Neuronal stem cell (in vitro differentiated cells): ENCODE data around the gene C14orf93. TPM values are rescaled to one million over a fixed set of nuclear protein-coding genes. Genes with fewer than 3 reads are reported as not detected.

Source experiments
- DNase-seq: peaks from one replicate; pipeline ENCODE4 v3.0.0-alpha.2; 2013; ENCODE audit warnings: low spot score
- H2AFZ ChIP-seq: one replicate; pipeline ENCODE4 v1.6.1; 2013; ENCODE audit warnings: mild to moderate bottlenecking, low read length, inconsistent platforms
- H2AK5ac ChIP-seq: 2 replicates; pipeline ENCODE4 v1.6.1; 2013; ENCODE audit warnings: low read depth, mild to moderate bottlenecking, inconsistent platforms, low read length, moderate library complexity, mixed read lengths
- H2BK120ac ChIP-seq: 2 replicates; pipeline ENCODE4 v1.6.1; 2013; ENCODE audit warnings: low read depth, mild to moderate bottlenecking, inconsistent platforms, low read length, moderate library complexity, mixed read lengths
- H2BK12ac ChIP-seq: one replicate; pipeline ENCODE4 v1.6.1; 2013; ENCODE audit warnings: low read length, inconsistent platforms
- H2BK15ac ChIP-seq: 2 replicates; pipeline ENCODE4 v1.6.1; 2013; ENCODE audit warnings: mild to moderate bottlenecking, low read length, inconsistent platforms, mixed read lengths
- H2BK5ac ChIP-seq: one replicate; pipeline ENCODE4 v1.6.1; 2013; ENCODE audit warnings: inconsistent platforms, mild to moderate bottlenecking, low read length, moderate library complexity
- H3K14ac ChIP-seq: one replicate; pipeline ENCODE4 v1.6.1; 2013; ENCODE audit warnings: low read length, inconsistent platforms
- H3K18ac ChIP-seq: 2 replicates; pipeline ENCODE4 v1.6.1; 2013; ENCODE audit warnings: low read length, inconsistent platforms
- H3K23ac ChIP-seq: 2 replicates; pipeline ENCODE4 v1.6.1; 2013; ENCODE audit warnings: low read depth, mild to moderate bottlenecking, mixed read lengths, low read length, inconsistent platforms; ENCODE audit not compliant: poor library complexity
- H3K27ac ChIP-seq: replicated peaks from 3 replicates; pipeline ENCODE4 v1.5.1; 2013; ENCODE audit warnings: low read length, inconsistent platforms
- H3K27me3 ChIP-seq, 3 experiments: 2 replicates each; pipeline ENCODE4 v1.6.1; 2013; ENCODE audit warnings: low read length in 3 of 3, mild to moderate bottlenecking in 2 of 3, inconsistent platforms in 1 of 3, low read depth in 1 of 3, mixed read lengths in 1 of 3, moderate library complexity in 1 of 3; ENCODE audit not compliant: control insufficient read depth in 3 of 3, insufficient read depth in 3 of 3
- H3K36me3 ChIP-seq, 2 donors: replicated peaks in 1 of 2; 2 replicates each; pipeline ENCODE4 v1.6.1; 2013; ENCODE audit warnings: low read length in 2 of 2; ENCODE audit not compliant: control insufficient read depth in 2 of 2, insufficient read depth in 2 of 2
- H3K4ac ChIP-seq: 2 replicates; pipeline ENCODE4 v1.6.1; 2013; ENCODE audit warnings: inconsistent platforms, mild to moderate bottlenecking, low read length, moderate library complexity
- H3K4me1 ChIP-seq, 2 donors: 1 replicate in 1 of 2; 2 replicates in 1 of 2; pipeline ENCODE4 v1.6.1; 2013; ENCODE audit warnings: low read length in 2 of 2, low read depth in 1 of 2; ENCODE audit not compliant: control insufficient read depth in 2 of 2, insufficient read depth in 1 of 2
- H3K4me2 ChIP-seq: one replicate; pipeline ENCODE4 v1.6.1; 2013; ENCODE audit warnings: mild to moderate bottlenecking, low read length, inconsistent platforms; ENCODE audit not compliant: insufficient read depth, poor library complexity, severe bottlenecking
- H3K4me3 ChIP-seq, 2 donors: 2 replicates each; pipeline ENCODE4 v1.5.1; 2013; ENCODE audit warnings: low read length in 2 of 2, mild to moderate bottlenecking in 2 of 2, inconsistent platforms in 1 of 2, moderate library complexity in 1 of 2
- H3K79me1 ChIP-seq: one replicate; pipeline ENCODE4 v1.6.1; 2013; ENCODE audit warnings: low read depth, mild to moderate bottlenecking, inconsistent platforms, low read length, moderate library complexity
- H3K9ac ChIP-seq: one replicate; pipeline ENCODE4 v1.6.1; 2013; ENCODE audit warnings: mild to moderate bottlenecking, low read depth, low read length, inconsistent platforms; ENCODE audit not compliant: poor library complexity
- H3K9me3 ChIP-seq, 2 donors: replicated peaks in 1 of 2; 2 replicates each; pipeline versions ENCODE3 to v1.6.1; 2013; ENCODE audit warnings: low read length in 2 of 2, mild to moderate bottlenecking in 2 of 2, inconsistent platforms in 1 of 2, low read depth in 1 of 2, mixed read lengths in 1 of 2, moderate library complexity in 1 of 2; ENCODE audit not compliant: control insufficient read depth in 2 of 2, insufficient read depth in 1 of 2
- H4K8ac ChIP-seq: one replicate; pipeline ENCODE4 v1.6.1; 2013; ENCODE audit warnings: low read depth, mild to moderate bottlenecking, inconsistent platforms, low read length, moderate library complexity
- H4K91ac ChIP-seq: one replicate; pipeline ENCODE4 v1.6.1; 2013; ENCODE audit warnings: low read length, low read depth, mild to moderate bottlenecking, inconsistent platforms; ENCODE audit not compliant: poor library complexity
- WGBS, 2 donors: extraction: QIAGEN DNeasy Blood & Tissue Kit; methylation state at CpG; one replicate each; pipeline ENCODE4 v1.1.7; 2013; ENCODE audit warnings: missing lambda C conversion rate in 2 of 2, mixed read lengths in 1 of 2; ENCODE audit not compliant: insufficient read length in 2 of 2, insufficient replicate concordance in 1 of 2; ENCODE audit errors: extremely low coverage in 2 of 2; 5-methylcytosine and 5-hydroxymethylcytosine counted together
- polyA plus RNA-seq, 2 experiments: library from polyadenylated mRNA; stranded (reverse); fragments of 200-250 nt; gene quantifications; one replicate each; pipeline ENCODE4 v1.2.3, GENCODE V29; 2013

The C14orf93 gene
- polyA plus RNA-seq (2013, experiment 1 of 2): 7.0 TPM
- polyA plus RNA-seq (2013, experiment 2 of 2): 6.1 TPM

GRCh38 chr14:23009939-23010726 lies at the start of gene C14orf93:
Gene C14orf93 (minus strand): TSS chr14:23010143. CDS start chr14:22999023, 11,120 bp downstream.
- Histone ChIP-seq H2BK5ac (no peak within 1 kb of the TSS), H4K91ac (no peak within 1 kb of the TSS), H3K36me3 (no peaks in the 10 kb centered on the region), H3K9ac (no peak within 1 kb of the TSS), H3K14ac (no peak within 1 kb of the TSS), H4K8ac (no peak within 1 kb of the TSS), H2AK5ac (no peak within 1 kb of the TSS), H3K18ac (peak within 1 kb of the TSS; percentile 15), H2AFZ (peak within 1 kb of the TSS; percentile 85), H2BK15ac (no peak within 1 kb of the TSS), H3K4me3 (peak within 1 kb of the TSS; percentile 41 to 67), H3K9me3 (peaks cover 0 to 8% of the 10 kb centered on the region in 2 donors), H3K4me2 (peak within 1 kb of the TSS; percentile 61), H3K27me3 (no peaks in the 10 kb centered on the region), H3K23ac (no peak within 1 kb of the TSS), H3K27ac (no peak within 1 kb of the TSS), H3K4ac (no peak within 1 kb of the TSS), H3K79me1 (no peaks in the 10 kb centered on the region), H2BK12ac (no peak within 1 kb of the TSS), H3K4me1 (peaks cover 5 to 7% of the 10 kb centered on the region in 2 donors), H2BK120ac (no peak within 1 kb of the TSS)
- no CpG with 5 or more reads among the region's 40 CpGs for WGBS, 2 donors
- DNase-seq: peak; percentile 40

GRCh38 chr14:23058654-23059504 lies 48.9 kb upstream of the C14orf93 start:
- peak overlapping the region; percentile 8 for H3K27ac ChIP-seq
- no CpG with 5 or more reads among the region's 32 CpGs for WGBS, 2 donors
- H3K36me3 ChIP-seq: peaks cover 43 to 70% of the 10 kb centered on the region in 2 donors

DNA sequence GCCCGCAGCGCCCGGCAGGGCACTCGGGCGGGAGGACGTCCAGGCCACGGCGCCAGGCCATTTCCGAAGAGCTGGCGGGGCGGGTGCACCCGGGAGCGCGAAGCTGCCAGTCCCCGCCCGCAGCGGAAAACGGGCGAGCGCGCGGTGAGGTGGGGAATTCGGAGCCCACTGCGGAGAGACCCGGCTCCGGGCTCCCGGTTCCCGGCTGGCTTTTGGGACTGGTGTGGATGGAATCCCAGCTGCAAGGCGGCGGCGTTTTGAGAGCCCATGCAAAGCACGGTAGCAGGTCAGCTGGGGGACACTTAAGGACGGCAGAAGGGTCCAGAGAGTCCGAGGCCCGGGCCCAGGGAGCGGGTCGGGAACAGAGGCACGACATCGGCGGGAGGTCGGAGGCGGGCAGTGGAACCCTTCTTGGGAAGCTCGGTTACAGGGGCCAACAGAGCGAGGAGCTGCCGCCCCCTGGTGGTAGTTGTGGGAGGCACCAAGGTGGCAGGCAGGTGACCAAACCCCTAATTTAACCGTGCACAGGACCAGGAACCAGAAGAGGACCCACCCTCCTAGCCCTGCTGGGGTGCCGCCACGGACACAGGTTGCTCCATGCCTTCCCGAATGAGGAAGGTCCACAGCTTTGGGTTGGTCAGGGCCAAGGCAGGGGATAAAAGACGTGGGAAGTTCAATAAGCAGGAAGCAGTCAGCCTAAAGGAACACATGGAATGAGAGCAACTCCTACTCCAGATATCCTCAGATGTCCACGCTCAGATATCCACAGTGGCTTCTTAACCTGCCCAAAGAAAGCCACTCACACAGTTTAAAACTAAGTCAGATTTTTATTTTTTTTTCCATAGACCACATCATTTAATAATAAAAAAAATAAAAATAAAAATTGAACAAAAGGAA lies 48.1 kb upstream of the C14orf93 start:
- Histone ChIP-seq H3K4me3 (peak overlapping the region; percentile 62 to 82), H3K4ac (no peak overlapping the region), H3K27ac (peak overlapping the region; percentile 90), H2AFZ (peak overlapping the region; percentile 91), H2BK12ac (no peak overlapping the region), H4K8ac (no peak overlapping the region), H3K9me3 (no peaks in the 10 kb centered on the region), H3K14ac (no peak overlapping the region), H4K91ac (no peak overlapping the region), H3K23ac (peak overlapping the region; percentile 94), H2BK120ac (no peak overlapping the region), H3K9ac (peak overlapping the region; percentile 63), H2BK5ac (peak overlapping the region; percentile 47), H3K4me1 (peaks cover 6% of the 10 kb centered on the region in 2 donors), H3K79me1 (peaks cover 5% of the 10 kb centered on the region), H3K4me2 (peak overlapping the region; percentile 97), H2BK15ac (peak overlapping the region; percentile 39), H3K27me3 (no peaks in the 10 kb centered on the region), H3K36me3 (peaks cover 43 to 70% of the 10 kb centered on the region in 2 donors), H3K18ac (peak overlapping the region; percentile 92), H2AK5ac (no peak overlapping the region)
- WGBS, 2 donors: no CpG with 5 or more reads among the region's 51 CpGs
- peak; percentile 93 for DNase-seq

More at GRCh38 chr14:23058654-23059504, 48.9 kb upstream of the C14orf93 start:
- peak overlapping the region; percentile 39 for H3K9ac ChIP-seq
- no peak for DNase-seq
- H3K4me2 ChIP-seq: no peak overlapping the region
- H3K18ac ChIP-seq: no peak overlapping the region
- H3K4me1 ChIP-seq: peaks cover 6% of the 10 kb centered on the region in 2 donors
- H2BK5ac ChIP-seq: no peak overlapping the region
- H2BK15ac ChIP-seq: no peak overlapping the region
- H3K4me3 ChIP-seq: no peak overlapping the region
- H3K27me3 ChIP-seq: no peaks in the 10 kb centered on the region
- H4K91ac ChIP-seq: no peak overlapping the region
- no peak overlapping the region for H2BK12ac ChIP-seq
- H4K8ac ChIP-seq: no peak overlapping the region
- H2BK120ac ChIP-seq: no peak overlapping the region
- H2AK5ac ChIP-seq: no peak overlapping the region
- no peaks in the 10 kb centered on the region for H3K9me3 ChIP-seq
- H3K79me1 ChIP-seq: peaks cover 6% of the 10 kb centered on the region
- H3K23ac ChIP-seq: no peak overlapping the region
- H2AFZ ChIP-seq: no peak overlapping the region
- no peak overlapping the region for H3K14ac ChIP-seq
- no peak overlapping the region for H3K4ac ChIP-seq
